GM12878 (cell line): ENCODE results near the gene PFN4. TPM values are rescaled to one million over a fixed set of nuclear protein-coding genes. Genes with fewer than 3 reads are reported as not detected.
"Not testable (repeated sequence)": the region's sequence is repeated elsewhere in the genome, so short reads cannot be mapped to it uniquely, and the experiment has no call there.

Source experiments
- ATAC-seq: fragments of 200-7000 bp; cut with Tn5 transposase; 3 replicates; pipeline ENCODE4 v1.9.1; 2020; ENCODE audit warnings: mild to moderate bottlenecking, moderate library complexity
- BruUV-seq: library from RNA; stranded (reverse); fragments of 400-500 nt; replicated peaks from 2 replicates; lab custom pipeline; 2021; lab: Mats Ljungman, UMichigan
- CTCF ChIA-PET: fragments of 300-600 bp; sonication (Branson Sonifier 250); formaldehyde crosslinking; extraction: SDS; loops from one replicate; lab custom pipeline; 2021; ENCODE audit warnings: inconsistent platforms; lab: Yijun Ruan, JAX
- POLR2A ChIA-PET: fragments of 350-600 bp; formaldehyde crosslinking; extraction: SDS; loops from one replicate; lab custom pipeline; 2021; ENCODE audit warnings: inconsistent platforms; lab: Charles Lee
- RAD21 ChIA-PET: fragments of 300-600 bp; sonication (Branson Sonifier 250); formaldehyde crosslinking; loops from one replicate; lab custom pipeline; 2023; ENCODE audit warnings: antibody characterized with exemption; ENCODE audit not compliant: unreplicated experiment; lab: Charles Lee
- SMC1A ChIA-PET: fragments of 300-600 bp; sonication (Branson Sonifier 250); formaldehyde crosslinking; loops from one replicate; lab custom pipeline; 2023; ENCODE audit not compliant: unreplicated experiment, uncharacterized antibody; lab: Charles Lee
- DNase-seq: peaks from one replicate; pipeline ENCODE4 v3.0.0-alpha.2; 2011; ENCODE audit warnings: low read depth, low spot score
- FAIRE-seq: peaks from 3 replicates; lab custom pipeline; 2011; peaks lifted over from hg19 to GRCh38; lab: Jason Lieb, UNC
- H2AFZ ChIP-seq: 2 replicates; pipeline ENCODE4 v1.6.0; 2011; ENCODE audit warnings: low read depth, low read length, control low read depth; ENCODE audit not compliant: control insufficient read depth
- H3K27ac ChIP-seq: 2 replicates; pipeline ENCODE4 v1.5.1; 2011; ENCODE audit warnings: control low read depth; ENCODE audit not compliant: control insufficient read depth, insufficient read depth
- H3K27me3 ChIP-seq, 2 experiments: replicated peaks in 1 of 2; 2 replicates each; pipeline versions ENCODE4 v1.6.0 to v1.6.1; 2011; ENCODE audit warnings: low read length in 1 of 2; ENCODE audit not compliant: control insufficient read depth in 2 of 2, insufficient read depth in 2 of 2
- H3K36me3 ChIP-seq, 2 experiments: 2 replicates each; pipeline ENCODE4 v1.5.1; 2011; ENCODE audit warnings: low read length in 1 of 2; ENCODE audit not compliant: control insufficient read depth in 2 of 2, insufficient read depth in 2 of 2
- H3K4me1 ChIP-seq: 2 replicates; pipeline ENCODE4 v1.6.1; 2011; ENCODE audit warnings: mild to moderate bottlenecking, low read length, moderate library complexity, mixed read lengths; ENCODE audit not compliant: control insufficient read depth, insufficient read depth
- H3K4me2 ChIP-seq: 2 replicates; pipeline ENCODE4 v1.6.0; 2011; ENCODE audit warnings: control low read depth; ENCODE audit not compliant: control insufficient read depth, insufficient read depth
- H3K4me3 ChIP-seq: fragments of 200-600 bp; sonication (generic); 2 replicates; pipeline ENCODE4 v1.5.1; 2016
- H3K79me2 ChIP-seq: 2 replicates; pipeline ENCODE4 v1.6.0; 2011; ENCODE audit warnings: low read length; ENCODE audit not compliant: control insufficient read depth, insufficient read depth
- H3K9ac ChIP-seq: 2 replicates; pipeline ENCODE4 v1.8.0; 2011; ENCODE audit warnings: low read length, control low read depth, mixed read lengths; ENCODE audit not compliant: control insufficient read depth, insufficient read depth
- H3K9me3 ChIP-seq: replicated peaks from 3 replicates; pipeline ENCODE4 v1.5.1; 2011; ENCODE audit warnings: mild to moderate bottlenecking, low read length; ENCODE audit not compliant: control insufficient read depth, insufficient read depth
- H4K20me1 ChIP-seq: 2 replicates; pipeline ENCODE4 v1.6.0; 2011; ENCODE audit not compliant: control insufficient read depth, insufficient read depth
- EGR1 ChIP-seq, 2 experiments: IDR thresholded peaks; 1 replicate in 1 of 2; 2 replicates in 1 of 2; pipeline ENCODE4 v1.6.1; 2011 to 2012; ENCODE audit warnings: low read depth in 2 of 2, low read length in 2 of 2, borderline replicate concordance in 1 of 2, mild to moderate bottlenecking in 1 of 2, moderate library complexity in 1 of 2
- ESRRA ChIP-seq: IDR thresholded peaks from 2 replicates; pipeline ENCODE4 v1.6.1; 2012; ENCODE audit warnings: mild to moderate bottlenecking, low read length, improper control_type of control experiment
- FOXK2 ChIP-seq: fragments of 450-650 bp; IDR thresholded peaks from 2 replicates; pipeline ENCODE4 v1.6.1; 2017; ENCODE audit warnings: mild to moderate bottlenecking, moderate library complexity
- IRF3 ChIP-seq: fragments of 450-650 bp; IDR thresholded peaks from 2 replicates; pipeline ENCODE4 v1.6.1; 2014; ENCODE audit warnings: mild to moderate bottlenecking
- MEF2B ChIP-seq: fragments of 450-650 bp; IDR thresholded peaks from 2 replicates; pipeline ENCODE4 v1.6.1; 2018; ENCODE audit warnings: mild to moderate bottlenecking, moderate library complexity; ENCODE audit not compliant: partially characterized antibody, poor library complexity, severe bottlenecking
- NKRF ChIP-seq: fragments of 450-650 bp; conservative IDR thresholded peaks from 2 replicates; pipeline ENCODE4 v1.6.1; 2017; ENCODE audit warnings: mild to moderate bottlenecking, moderate library complexity
- RFX5 ChIP-seq: IDR thresholded peaks from 2 replicates; pipeline ENCODE4 v1.6.1; 2011; ENCODE audit warnings: low read depth, low read length, improper control_type of control experiment
- ZBED1 ChIP-seq: IDR thresholded peaks from 2 replicates; pipeline ENCODE4 v1.6.1; 2016; ENCODE audit warnings: borderline replicate concordance
- ZZZ3 ChIP-seq: IDR thresholded peaks from 2 replicates; pipeline ENCODE4 v1.6.1; 2011; ENCODE audit warnings: low read depth; ENCODE audit not compliant: control insufficient read depth, insufficient read length
- WGBS: methylation state at CpG from one replicate; pipeline ENCODE4 v1.1.6; 2016; ENCODE audit warnings: low lambda C conversion rate; ENCODE audit not compliant: insufficient replicate concordance, insufficient coverage; ENCODE audit errors: missing lambda C conversion rate; 5-methylcytosine and 5-hydroxymethylcytosine counted together
- in situ Hi-C: fragments of 300-500 bp; cut with MboI; formaldehyde crosslinking; loops from 9 replicates; pipeline ENCODE4 v1.14.3; 2018; ENCODE audit warnings: mixed read lengths
- intact Hi-C: fragments of 100-400 bp; cut with micrococcal nuclease; formaldehyde crosslinking; loops from one replicate; pipeline ENCODE4 v1.14.2; 2022; ENCODE audit not compliant: unreplicated experiment
- polyA plus RNA-seq, 11 experiments: library from polyadenylated mRNA; depleted of rRNA in 4 of 11; unstranded in 6 of 11; stranded (reverse) in 5 of 11; fragments of >200 nt; fragmentation: Nextera tagmentation in 4 of 11; fragmentation: Illumina TruSeq in 1 of 11; extraction: Ambion mirVana in 4 of 11; extraction: Trizol in 1 of 11; gene quantifications; 1 replicate in 1 of 11; 2 replicates in 10 of 11; pipeline versions ENCODE4 v1.2.1 to v1.2.3, GENCODE V29; 2011 to 2016; ENCODE audit warnings: inconsistent platforms in 2 of 11, missing spikeins in 2 of 11, low read depth in 1 of 11
- total RNA-seq, 4 experiments: library from RNA; depleted of rRNA in 3 of 4; stranded (reverse); fragments of >200 nt in 3 of 4; fragmentation: Illumina TruSeq in 1 of 4; extraction: Trizol in 1 of 4; gene quantifications; 2 replicates each; pipeline versions ENCODE4 v1.2.1 to v1.2.3, GENCODE V29; 2013 to 2021
- TF ChIP-seq, protein P1 (sequence below): fragments of 450-650 bp; formaldehyde crosslinking; IDR thresholded peaks from 2 replicates; pipeline ENCODE4 v1.4.0; 2020; ENCODE audit warnings: mild to moderate bottlenecking, moderate library complexity

PFN4 gene
- total and polyA plus RNA-seq, 10 of the 15 experiments (the other 5 are each of a cell fraction or from before 2014, with no cell fraction given) = 0.12 to 2.1 (median 1.0) TPM

DNA sequence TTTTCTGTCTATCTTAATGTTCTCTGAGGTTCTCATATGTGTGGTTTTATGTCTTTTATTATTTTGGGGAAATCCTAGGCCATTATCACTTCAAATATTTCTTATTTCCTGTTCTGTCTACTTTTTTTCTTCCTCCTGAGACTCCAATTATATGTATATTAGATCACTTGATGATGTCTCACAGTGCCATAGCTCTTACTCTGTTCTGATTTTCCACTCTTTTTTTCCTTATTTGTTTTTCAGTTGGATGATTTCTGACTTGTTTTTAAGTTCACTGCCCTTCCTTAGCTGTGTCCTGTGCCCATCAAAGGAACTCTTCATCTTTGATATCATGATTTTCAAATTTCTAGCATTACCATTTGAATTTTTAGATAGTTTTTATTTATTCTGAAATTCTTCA lies 24.2 kb upstream of the PFN4 start:
- ATAC-seq (no peak), FAIRE-seq (no peak), DNase-seq (no peak)
- POLR2A ChIA-PET = no interaction called here
- Histone ChIP-seq H3K9me3 (peaks cover 2% of the 10 kb centered on the region; the same call in 2 of the 3 replicates), H3K4me1 (no peaks in the 10 kb centered on the region), H3K79me2 (no peaks in the 10 kb centered on the region), H3K27me3 (no peaks in the 10 kb centered on the region), H4K20me1 (no peaks in the 10 kb centered on the region), H2AFZ (no peak overlapping the region), H3K27ac (no peak overlapping the region), H3K4me2 (no peak overlapping the region), H3K9ac (no peak overlapping the region), H3K4me3 (no peak overlapping the region), H3K36me3 (no peaks in the 10 kb centered on the region)
- SMC1A ChIA-PET = no interaction called here
- intact Hi-C loops = no loop called here
- in situ Hi-C loops = no loop called here
- BruUV-seq = no TSS peak
- CTCF ChIA-PET = interaction anchor here (1.2 kb wide), 1 partner anchor 17 kb away, joined by 3 read pairs; no protein-coding TSS in a partner anchor
- RAD21 ChIA-PET = no interaction called here
- TF ChIP-seq ZBED1 (no peak), FOXK2 (no peak), ESRRA (no peak), MEF2B (no peak), EGR1 (IDR thresholded peaks at IDR 0.05; ENCODE audit: borderline replicate concordance in 1 of 2, low read depth in 2 of 2, low read length in 2 of 2) (no peak), IRF3 (no peak), NKRF (no peak), ZZZ3 (no peak), RFX5 (no peak)
- TF ChIP-seq, protein P1, sequence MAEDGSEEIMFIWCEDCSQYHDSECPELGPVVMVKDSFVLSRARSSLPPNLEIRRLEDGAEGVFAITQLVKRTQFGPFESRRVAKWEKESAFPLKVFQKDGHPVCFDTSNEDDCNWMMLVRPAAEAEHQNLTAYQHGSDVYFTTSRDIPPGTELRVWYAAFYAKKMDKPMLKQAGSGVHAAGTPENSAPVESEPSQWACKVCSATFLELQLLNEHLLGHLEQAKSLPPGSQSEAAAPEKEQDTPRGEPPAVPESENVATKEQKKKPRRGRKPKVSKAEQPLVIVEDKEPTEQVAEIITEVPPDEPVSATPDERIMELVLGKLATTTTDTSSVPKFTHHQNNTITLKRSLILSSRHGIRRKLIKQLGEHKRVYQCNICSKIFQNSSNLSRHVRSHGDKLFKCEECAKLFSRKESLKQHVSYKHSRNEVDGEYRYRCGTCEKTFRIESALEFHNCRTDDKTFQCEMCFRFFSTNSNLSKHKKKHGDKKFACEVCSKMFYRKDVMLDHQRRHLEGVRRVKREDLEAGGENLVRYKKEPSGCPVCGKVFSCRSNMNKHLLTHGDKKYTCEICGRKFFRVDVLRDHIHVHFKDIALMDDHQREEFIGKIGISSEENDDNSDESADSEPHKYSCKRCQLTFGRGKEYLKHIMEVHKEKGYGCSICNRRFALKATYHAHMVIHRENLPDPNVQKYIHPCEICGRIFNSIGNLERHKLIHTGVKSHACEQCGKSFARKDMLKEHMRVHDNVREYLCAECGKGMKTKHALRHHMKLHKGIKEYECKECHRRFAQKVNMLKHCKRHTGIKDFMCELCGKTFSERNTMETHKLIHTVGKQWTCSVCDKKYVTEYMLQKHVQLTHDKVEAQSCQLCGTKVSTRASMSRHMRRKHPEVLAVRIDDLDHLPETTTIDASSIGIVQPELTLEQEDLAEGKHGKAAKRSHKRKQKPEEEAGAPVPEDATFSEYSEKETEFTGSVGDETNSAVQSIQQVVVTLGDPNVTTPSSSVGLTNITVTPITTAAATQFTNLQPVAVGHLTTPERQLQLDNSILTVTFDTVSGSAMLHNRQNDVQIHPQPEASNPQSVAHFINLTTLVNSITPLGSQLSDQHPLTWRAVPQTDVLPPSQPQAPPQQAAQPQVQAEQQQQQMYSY = no peak
- TF ChIP-seq, all 136 proteins: peak for 0

GRCh38 chr2:24140305-24140704 lies 17.2 kb upstream of the PFN4 start:
- H3K27ac ChIP-seq, H3K4me2 ChIP-seq, H2AFZ ChIP-seq, H3K79me2 ChIP-seq, H3K9me3 ChIP-seq, intact Hi-C loops, DNase-seq, SMC1A ChIA-PET, FAIRE-seq, H3K27me3 ChIP-seq, H4K20me1 ChIP-seq, H3K36me3 ChIP-seq, in situ Hi-C loops, ATAC-seq, BruUV-seq, H3K9ac ChIP-seq, H3K4me1 ChIP-seq, H3K4me3 ChIP-seq: not testable (repeated sequence)
- WGBS = 57% methylated on average over 5 of the region's 5 CpGs
- POLR2A ChIA-PET = interaction anchor here (0.7 kb wide), 1 partner anchor 700 kb away, joined by 3 read pairs; no protein-coding TSS in a partner anchor
- CTCF ChIA-PET = interaction anchor here (0.8 kb wide), 1 partner anchor 317 kb away, joined by 3 read pairs; no protein-coding TSS in a partner anchor
- RAD21 ChIA-PET = interaction anchor here (0.6 kb wide), 1 partner anchor 197 kb away, joined by 3 read pairs; no protein-coding TSS in a partner anchor
